Esophagus muscularis mucosa (tissue), 4 donors: Measurements from ENCODE around the gene RADIL. TPM values are rescaled to one million over a fixed set of nuclear protein-coding genes. Genes with fewer than 3 reads are reported as not detected.

Source experiments
- DNase-seq: peaks from one replicate; pipeline ENCODE4 v3.0.0-alpha.2; 2017; ENCODE audit errors: extremely low spot score
- H3K27ac ChIP-seq, 4 donors: fragments of 200-600 bp; sonication (generic); replicated peaks in 1 of 4; 1 replicate in 3 of 4; 2 replicates in 1 of 4; pipeline ENCODE4 v1.5.1; 2016 to 2019; ENCODE audit warnings: mild to moderate bottlenecking in 1 of 4
- H3K27me3 ChIP-seq, 4 donors: fragments of 200-600 bp; sonication (generic); one replicate each; pipeline versions ENCODE4 v1.5.1 to v1.6.0; 2016 to 2019
- H3K36me3 ChIP-seq, 4 donors: fragments of 200-600 bp; sonication (generic); one replicate each; pipeline ENCODE4 v1.5.1; 2016 to 2019
- H3K4me1 ChIP-seq, 4 donors: fragments of 200-600 bp; sonication (generic); one replicate each; pipeline ENCODE4 v1.5.1; 2016 to 2019
- H3K4me3 ChIP-seq, 4 donors: fragments of 200-600 bp; sonication (generic); 1 replicate in 2 of 4; 2 replicates in 2 of 4; pipeline ENCODE4 v1.5.1; 2016 to 2019; ENCODE audit warnings: mild to moderate bottlenecking in 4 of 4, moderate library complexity in 1 of 4
- H3K9me3 ChIP-seq, 4 donors: fragments of 200-600 bp; sonication (generic); 1 replicate in 3 of 4; 2 replicates in 1 of 4; pipeline ENCODE4 v1.5.1; 2016 to 2019
- CTCF ChIP-seq, 3 experiments: fragments of 200-600 bp in 2 of 3; fragments of 450-650 bp in 1 of 3; sonication (generic) in 2 of 3; IDR thresholded peaks; one replicate each; pipeline ENCODE4 v1.5.1; 2017 to 2019; ENCODE audit warnings: antibody characterized with exemption in 3 of 3, mild to moderate bottlenecking in 2 of 3, moderate library complexity in 1 of 3
- EP300 ChIP-seq: sonication (generic); formaldehyde crosslinking; IDR thresholded peaks from one replicate; pipeline ENCODE4 v1.6.1; 2017; ENCODE audit warnings: antibody characterized with exemption
- POLR2A ChIP-seq: fragments of 450-650 bp; IDR thresholded peaks from one replicate; pipeline ENCODE4 v1.6.1; 2017; ENCODE audit warnings: antibody characterized with exemption, moderate library complexity, mild to moderate bottlenecking, low read depth
- POLR2AphosphoS5 ChIP-seq, 2 donors: sonication (generic); formaldehyde crosslinking; IDR thresholded peaks; one replicate each; pipeline ENCODE4 v1.6.1; 2017; ENCODE audit warnings: antibody characterized with exemption in 2 of 2
- WGBS: methylation state at CpG from one replicate; pipeline ENCODE4 v1.1.5; 2018; 5-methylcytosine and 5-hydroxymethylcytosine counted together
- intact Hi-C: fragments of 100-400 bp; cut with DNase I; formaldehyde crosslinking; loops from one replicate; pipeline ENCODE4 v1.15.1; 2023
- total RNA-seq, 4 donors: library from RNA; depleted of rRNA; stranded (reverse); fragments of >200 nt; gene quantifications; one replicate each; pipeline versions ENCODE4 v1.1.0 to v1.2.1, GENCODE V29; 2016

The RADIL gene
- total RNA-seq, 4 donors from 2014 or later: 6.5 to 12.9 (median 12.1) TPM

GRCh38 chr7:4809666-4810065 is 73.8 kb downstream of the RADIL start:
- H3K9me3 ChIP-seq: peaks cover 0 to 5% (median 0%) of the 10 kb centered on the region in 4 donors
- H3K27ac ChIP-seq: no peak overlapping the region
- H3K36me3 ChIP-seq: peaks cover 0 to 35% (median 5%) of the 10 kb centered on the region in 4 donors
- TF ChIP-seq EP300 (no peak), CTCF (IDR thresholded peaks at IDR 0.05) (no peak)
- WGBS: 87% methylated on average over 14 of the region's 14 CpGs
- H3K4me3 ChIP-seq: peak overlapping the region in 1 of 4 donors; percentile 2
- intact Hi-C loops: no loop called here
- DNase-seq: no peak
- peaks cover 0 to 6% (median 2%) of the 10 kb centered on the region in 4 donors for H3K4me1 ChIP-seq
- H3K27me3 ChIP-seq: peaks cover 0 to 32% (median 0%) of the 10 kb centered on the region in 4 donors

- peak overlapping the region; percentile 2 to 46 (median 20) for H3K4me3 ChIP-seq
- no peak for DNase-seq
Measured at GRCh38 chr7:4809091-4809591, 74.4 kb downstream of the RADIL start.

GRCh38 chr7:4808565-4808964 is 75.0 kb downstream of the RADIL start:
- Histone ChIP-seq H3K27me3 (peaks cover 0 to 34% (median 0%) of the 10 kb centered on the region in 4 donors), H3K4me1 (peaks cover 0 to 6% (median 2%) of the 10 kb centered on the region in 4 donors), H3K9me3 (peaks cover 0 to 5% (median 0%) of the 10 kb centered on the region in 4 donors), H3K27ac (no peak overlapping the region), H3K36me3 (peaks cover 0 to 26% (median under 1%) of the 10 kb centered on the region in 4 donors), H3K4me3 (no peak overlapping the region)
- 90% methylated on average over 37 of the region's 37 CpGs for WGBS
- intact Hi-C loops: no loop called here
- no peak for DNase-seq
- no peak for TF ChIP-seq POLR2AphosphoS5 (IDR thresholded peaks at IDR 0.05)
- TF ChIP-seq POLR2A: no peak
- TF ChIP-seq CTCF (IDR thresholded peaks at IDR 0.05): no peak
- TF ChIP-seq EP300: no peak

More at GRCh38 chr7:4809091-4809591, 74.4 kb downstream of the RADIL start:
- Histone ChIP-seq H3K4me1 (peaks cover 0 to 6% (median 2%) of the 10 kb centered on the region in 4 donors), H3K9me3 (peaks cover 0 to 5% (median 0%) of the 10 kb centered on the region in 4 donors), H3K36me3 (peaks cover 0 to 32% (median 3%) of the 10 kb centered on the region in 4 donors), H3K27me3 (peaks cover 0 to 34% (median 0%) of the 10 kb centered on the region in 4 donors), H3K27ac (peak overlapping the region in 2 of 4 donors; percentile 28 to 52)
- 54% methylated on average over 25 of the region's 38 CpGs for WGBS
- intact Hi-C loops: no loop called here
- TF ChIP-seq POLR2A: no peak
- no peak for TF ChIP-seq POLR2AphosphoS5 (IDR thresholded peaks at IDR 0.05)
- TF ChIP-seq CTCF (IDR thresholded peaks at IDR 0.05): no peak
- no peak for TF ChIP-seq EP300

GRCh38 chr7:4808026-4808425 is 75.5 kb downstream of the RADIL start:
- no peak for TF ChIP-seq POLR2A
- TF ChIP-seq POLR2AphosphoS5 (IDR thresholded peaks at IDR 0.05): no peak
- no peak for TF ChIP-seq CTCF (IDR thresholded peaks at IDR 0.05)
- TF ChIP-seq EP300: no peak

More at GRCh38 chr7:4808026-4808425, 75.5 kb downstream of the RADIL start:
- H3K27ac ChIP-seq: no peak overlapping the region
- peaks cover 0 to 6% (median 2%) of the 10 kb centered on the region in 4 donors for H3K4me1 ChIP-seq
- peaks cover 0 to 40% (median 0%) of the 10 kb centered on the region in 4 donors for H3K27me3 ChIP-seq
- peaks cover 0 to under 1% (median 0%) of the 10 kb centered on the region in 4 donors for H3K9me3 ChIP-seq
- H3K36me3 ChIP-seq: peaks cover 0 to 20% (median 0%) of the 10 kb centered on the region in 4 donors
- intact Hi-C loops: no loop called here
- DNase-seq: no peak
- no peak overlapping the region for H3K4me3 ChIP-seq
- 47% methylated on average over 5 of the region's 5 CpGs for WGBS
